K562 (cell line): Measurements from ENCODE around the gene NABP1.

Experiments used
- CBX3 ChIP-seq, 2 experiments: IDR thresholded peaks; 1 replicate in 1 of 2; 2 replicates in 1 of 2; pipeline ENCODE4 v1.6.1; 2012; ENCODE audit warnings: inconsistent platforms in 2 of 2, low read length in 2 of 2, borderline replicate concordance in 1 of 2, control low read depth in 1 of 2
- EP300 ChIP-seq: IDR thresholded peaks from 2 replicates; pipeline ENCODE4 v1.6.1; 2012; ENCODE audit warnings: low read length, improper control_type of control experiment
- POLR2A ChIP-seq: fragments of 450-650 bp; conservative IDR thresholded peaks from 2 replicates; pipeline ENCODE4 v1.6.1; 2016
- RCOR1 ChIP-seq, 2 experiments: IDR thresholded peaks; 2 replicates each; pipeline ENCODE4 v1.6.1; 2012; ENCODE audit warnings: low read depth in 2 of 2, low read length in 2 of 2, borderline replicate concordance in 1 of 2, improper control_type of control experiment in 1 of 2
- ZFPM2 ChIP-seq: fragments of 250-450 bp; sonication (Bioruptor Pico); IDR thresholded peaks from 2 replicates; pipeline ENCODE4 v1.5.1; 2022; ENCODE audit warnings: mild to moderate bottlenecking
- ZNF124 ChIP-seq: sonication (generic); formaldehyde crosslinking; IDR thresholded peaks from 2 replicates; pipeline ENCODE4 v1.8.1; 2022; ENCODE audit warnings: missing genetic modification reagents
- ZNF282 ChIP-seq: sonication (generic); formaldehyde crosslinking; IDR thresholded peaks from 2 replicates; pipeline ENCODE4 v1.8.1; 2023; ENCODE audit warnings: missing genetic modification reagents
- TF ChIP-seq, protein P1 (sequence below), 3 experiments: IDR thresholded peaks in 2 of 3; conservative IDR thresholded peaks in 1 of 3; 2 replicates each; pipeline ENCODE4 v1.5.1; 2011 to 2012; ENCODE audit warnings: low read length in 3 of 3, mild to moderate bottlenecking in 3 of 3, control low read depth in 2 of 3, improper control_type of control experiment in 1 of 3, inconsistent platforms in 1 of 3, low read depth in 1 of 3, mixed read lengths in 1 of 3, moderate library complexity in 1 of 3; ENCODE audit not compliant: insufficient read depth in 2 of 3
- TF ChIP-seq, protein P2 (sequence below): fragments of 250-450 bp; sonication (Bioruptor Pico); IDR thresholded peaks from 2 replicates; pipeline ENCODE4 v1.8.0; 2022; ENCODE audit warnings: moderate library complexity, mild to moderate bottlenecking, inconsistent platforms
- TF ChIP-seq, protein P3 (sequence below): sonication (generic); formaldehyde crosslinking; IDR thresholded peaks from 2 replicates; pipeline ENCODE4 v1.9.0; 2022; ENCODE audit warnings: mild to moderate bottlenecking, missing genetic modification reagents
- TF ChIP-seq, protein P4 (sequence below), 2 experiments: fragments of 450-650 bp; IDR thresholded peaks; 2 replicates each; pipeline ENCODE4 v1.6.1; 2018; ENCODE audit warnings: mild to moderate bottlenecking in 2 of 2, low read depth in 1 of 2; ENCODE audit not compliant: partially characterized antibody in 2 of 2

DNA sequence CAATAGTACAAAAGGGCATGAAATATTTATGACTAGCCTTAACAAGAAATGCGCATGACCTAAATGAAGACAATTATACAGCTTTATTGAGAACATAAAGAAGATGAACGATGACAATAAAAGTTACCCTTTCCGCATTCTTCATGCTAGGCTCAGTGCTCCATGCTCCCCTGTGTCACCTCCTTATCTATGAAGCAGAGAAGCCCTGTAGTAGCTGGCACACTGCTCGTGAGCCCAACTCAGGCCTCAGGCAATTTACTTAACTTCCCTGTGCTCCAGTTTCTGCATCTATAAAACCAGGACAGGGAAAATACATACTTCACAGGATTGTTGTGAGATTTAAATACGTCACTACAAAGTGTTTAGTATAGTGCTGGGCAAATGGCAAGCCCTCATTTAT lies 34.5 kb upstream of the NABP1 start:
- TF ChIP-seq, protein P1, sequence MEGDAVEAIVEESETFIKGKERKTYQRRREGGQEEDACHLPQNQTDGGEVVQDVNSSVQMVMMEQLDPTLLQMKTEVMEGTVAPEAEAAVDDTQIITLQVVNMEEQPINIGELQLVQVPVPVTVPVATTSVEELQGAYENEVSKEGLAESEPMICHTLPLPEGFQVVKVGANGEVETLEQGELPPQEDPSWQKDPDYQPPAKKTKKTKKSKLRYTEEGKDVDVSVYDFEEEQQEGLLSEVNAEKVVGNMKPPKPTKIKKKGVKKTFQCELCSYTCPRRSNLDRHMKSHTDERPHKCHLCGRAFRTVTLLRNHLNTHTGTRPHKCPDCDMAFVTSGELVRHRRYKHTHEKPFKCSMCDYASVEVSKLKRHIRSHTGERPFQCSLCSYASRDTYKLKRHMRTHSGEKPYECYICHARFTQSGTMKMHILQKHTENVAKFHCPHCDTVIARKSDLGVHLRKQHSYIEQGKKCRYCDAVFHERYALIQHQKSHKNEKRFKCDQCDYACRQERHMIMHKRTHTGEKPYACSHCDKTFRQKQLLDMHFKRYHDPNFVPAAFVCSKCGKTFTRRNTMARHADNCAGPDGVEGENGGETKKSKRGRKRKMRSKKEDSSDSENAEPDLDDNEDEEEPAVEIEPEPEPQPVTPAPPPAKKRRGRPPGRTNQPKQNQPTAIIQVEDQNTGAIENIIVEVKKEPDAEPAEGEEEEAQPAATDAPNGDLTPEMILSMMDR (IDR thresholded peaks at IDR 0.05 in 2 of 3, conservative IDR thresholded peaks at IDR 0.05 in 1 of 3; ENCODE audit: insufficient read depth in 2 of 3, low read depth in 1 of 3, low read length in 3 of 3), result no peak
- no peak for TF ChIP-seq RCOR1 (IDR thresholded peaks at IDR 0.05; ENCODE audit: borderline replicate concordance in 1 of 2, low read depth in 2 of 2, low read length in 2 of 2)
- no peak for TF ChIP-seq ZNF282 (CRISPR knock-in tag)
- TF ChIP-seq EP300, result no peak
- TF ChIP-seq, protein P2, sequence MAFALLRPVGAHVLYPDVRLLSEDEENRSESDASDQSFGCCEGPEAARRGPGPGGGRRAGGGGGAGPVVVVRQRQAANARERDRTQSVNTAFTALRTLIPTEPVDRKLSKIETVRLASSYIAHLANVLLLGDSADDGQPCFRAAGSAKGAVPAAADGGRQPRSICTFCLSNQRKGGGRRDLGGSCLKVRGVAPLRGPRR (CRISPR knock-in tag), result no peak
- TF ChIP-seq, protein P3, sequence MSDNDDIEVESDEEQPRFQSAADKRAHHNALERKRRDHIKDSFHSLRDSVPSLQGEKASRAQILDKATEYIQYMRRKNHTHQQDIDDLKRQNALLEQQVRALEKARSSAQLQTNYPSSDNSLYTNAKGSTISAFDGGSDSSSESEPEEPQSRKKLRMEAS, result no peak
- TF ChIP-seq POLR2A, result no peak
- no peak for TF ChIP-seq ZFPM2
- TF ChIP-seq, protein P4, sequence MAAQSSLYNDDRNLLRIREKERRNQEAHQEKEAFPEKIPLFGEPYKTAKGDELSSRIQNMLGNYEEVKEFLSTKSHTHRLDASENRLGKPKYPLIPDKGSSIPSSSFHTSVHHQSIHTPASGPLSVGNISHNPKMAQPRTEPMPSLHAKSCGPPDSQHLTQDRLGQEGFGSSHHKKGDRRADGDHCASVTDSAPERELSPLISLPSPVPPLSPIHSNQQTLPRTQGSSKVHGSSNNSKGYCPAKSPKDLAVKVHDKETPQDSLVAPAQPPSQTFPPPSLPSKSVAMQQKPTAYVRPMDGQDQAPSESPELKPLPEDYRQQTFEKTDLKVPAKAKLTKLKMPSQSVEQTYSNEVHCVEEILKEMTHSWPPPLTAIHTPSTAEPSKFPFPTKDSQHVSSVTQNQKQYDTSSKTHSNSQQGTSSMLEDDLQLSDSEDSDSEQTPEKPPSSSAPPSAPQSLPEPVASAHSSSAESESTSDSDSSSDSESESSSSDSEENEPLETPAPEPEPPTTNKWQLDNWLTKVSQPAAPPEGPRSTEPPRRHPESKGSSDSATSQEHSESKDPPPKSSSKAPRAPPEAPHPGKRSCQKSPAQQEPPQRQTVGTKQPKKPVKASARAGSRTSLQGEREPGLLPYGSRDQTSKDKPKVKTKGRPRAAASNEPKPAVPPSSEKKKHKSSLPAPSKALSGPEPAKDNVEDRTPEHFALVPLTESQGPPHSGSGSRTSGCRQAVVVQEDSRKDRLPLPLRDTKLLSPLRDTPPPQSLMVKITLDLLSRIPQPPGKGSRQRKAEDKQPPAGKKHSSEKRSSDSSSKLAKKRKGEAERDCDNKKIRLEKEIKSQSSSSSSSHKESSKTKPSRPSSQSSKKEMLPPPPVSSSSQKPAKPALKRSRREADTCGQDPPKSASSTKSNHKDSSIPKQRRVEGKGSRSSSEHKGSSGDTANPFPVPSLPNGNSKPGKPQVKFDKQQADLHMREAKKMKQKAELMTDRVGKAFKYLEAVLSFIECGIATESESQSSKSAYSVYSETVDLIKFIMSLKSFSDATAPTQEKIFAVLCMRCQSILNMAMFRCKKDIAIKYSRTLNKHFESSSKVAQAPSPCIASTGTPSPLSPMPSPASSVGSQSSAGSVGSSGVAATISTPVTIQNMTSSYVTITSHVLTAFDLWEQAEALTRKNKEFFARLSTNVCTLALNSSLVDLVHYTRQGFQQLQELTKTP (IDR thresholded peaks at IDR 0.05; ENCODE audit: low read depth in 1 of 2, partially characterized antibody in 2 of 2), result no peak
- no peak for TF ChIP-seq CBX3 (IDR thresholded peaks at IDR 0.05; ENCODE audit: borderline replicate concordance in 1 of 2, low read length in 2 of 2)
- TF ChIP-seq ZNF124, result no peak
